ENCODE data around the gene DEPDC7.
A peak's percentile ranks its signal among the peaks of the same experiment; 100 is the strongest.

Gene DEPDC7

GRCh38 chr11:33063326-33063881 is 47.7 kb downstream of the DEPDC7 start:
- DNase-seq, result no peak

DNA sequence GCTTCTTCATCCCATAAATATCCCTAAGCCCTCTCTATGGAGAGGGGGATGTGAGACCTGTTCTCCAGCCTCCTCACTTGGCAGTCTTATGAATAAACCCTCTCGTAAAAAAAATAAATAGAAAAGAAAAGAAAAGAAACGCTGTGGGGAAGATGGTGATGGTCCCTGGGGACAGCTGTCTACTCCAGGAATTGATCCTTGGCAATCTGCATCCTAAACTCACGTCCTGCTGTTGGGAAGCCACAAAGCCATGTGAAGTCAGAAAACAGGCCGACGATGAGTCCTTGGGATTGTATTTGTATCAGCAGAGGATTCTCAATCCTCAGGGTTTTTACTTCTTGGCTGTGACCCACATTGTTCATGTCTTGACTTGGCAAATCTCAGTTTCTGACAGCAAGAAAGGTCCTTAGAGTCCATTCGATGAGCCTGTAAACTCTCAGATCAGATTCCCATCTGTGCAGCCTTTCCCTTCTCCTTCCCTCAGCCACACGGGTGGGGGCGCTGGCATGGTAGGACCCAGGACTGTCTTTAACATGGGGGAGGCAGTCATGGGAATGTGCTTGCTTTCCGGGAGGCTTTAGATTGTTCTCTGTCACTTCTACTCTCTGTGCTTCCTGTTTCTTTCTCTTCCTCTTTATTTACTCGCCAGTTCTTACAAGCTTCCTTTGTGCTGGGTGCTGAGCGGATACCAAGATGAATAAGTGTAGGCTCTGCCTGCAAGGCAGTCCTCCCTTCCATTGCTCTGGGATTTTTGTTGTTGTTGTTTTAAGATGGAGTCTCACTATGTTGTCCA is 48.6 kb downstream of the DEPDC7 start:
- no peak for DNase-seq

DNA sequence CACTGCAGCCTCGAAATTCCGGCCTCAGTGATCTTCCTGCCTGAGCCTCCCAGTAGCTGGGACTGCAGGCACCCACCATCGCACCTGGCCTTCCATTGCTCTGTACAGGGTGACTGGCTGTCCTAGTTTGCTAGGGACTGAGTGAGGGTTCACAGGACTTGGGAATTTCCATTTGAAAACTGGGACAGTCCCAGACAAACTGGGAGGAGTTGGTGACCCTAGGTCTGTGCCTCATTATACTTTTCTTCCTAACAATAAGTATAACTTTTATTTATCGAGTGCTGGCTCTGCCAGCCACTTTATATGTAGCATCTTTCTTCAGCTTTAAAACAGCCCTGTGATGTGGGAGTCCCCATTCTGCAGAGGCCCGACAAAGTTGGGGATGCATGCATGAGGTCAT is 49.2 kb downstream of the DEPDC7 start:
- no peak for DNase-seq

GRCh38 chr11:33065445-33066178 is 49.9 kb downstream of the DEPDC7 start:
- peak; percentile 89 for DNase-seq

DNA sequence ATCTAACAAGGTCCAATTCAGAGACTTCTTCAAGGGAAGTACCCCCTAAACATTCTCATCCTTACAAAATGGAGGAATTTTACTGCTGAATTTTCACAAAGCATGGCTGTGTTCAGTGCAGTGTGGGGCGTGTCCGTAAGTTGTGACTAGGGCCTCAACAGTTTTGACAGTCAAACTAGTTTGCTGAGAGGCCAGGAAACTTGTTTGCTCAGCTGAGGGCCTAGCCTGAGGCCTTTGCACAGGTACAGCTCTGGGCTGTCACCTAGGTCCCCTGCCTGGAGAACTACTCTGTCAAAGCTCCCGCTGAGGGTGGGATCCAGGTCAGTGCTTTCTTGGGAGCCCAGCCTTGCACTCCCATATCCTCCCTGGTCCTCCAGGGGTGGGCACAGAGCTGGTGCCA is 51.6 kb downstream of the DEPDC7 start:
- no peak for DNase-seq

- no peak for DNase-seq
Measured at GRCh38 chr11:33068611-33069340, 53.1 kb downstream of the DEPDC7 start.

DNA sequence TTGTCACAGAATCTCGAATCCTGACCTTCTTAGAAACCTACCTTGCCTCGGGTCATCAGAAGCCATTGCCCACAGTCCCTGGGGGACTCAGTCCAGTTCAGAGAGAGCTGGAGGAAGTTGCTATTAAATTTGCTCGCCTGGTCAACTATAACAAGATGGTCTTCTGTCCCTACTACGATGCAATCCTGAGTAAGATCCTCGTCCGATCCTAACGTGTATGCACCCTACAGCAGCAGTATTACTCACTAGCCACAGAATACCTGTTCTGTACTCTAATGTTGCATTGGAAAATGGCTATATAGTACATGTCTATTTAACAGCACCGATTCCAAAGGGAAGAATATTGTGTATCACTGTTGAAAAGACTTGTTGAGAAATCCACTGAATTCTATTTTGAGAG is 56.8 kb downstream of the DEPDC7 start:
- DNase-seq, result no peak
